ENCODE results near the gene KCNJ10.
A peak's percentile ranks its signal among the peaks of the same experiment; 100 is the strongest.
"Not testable (repeated sequence)": the region's sequence is repeated elsewhere in the genome, so short reads cannot be mapped to it uniquely, and the experiment has no call there.

KCNJ10 gene

DNA sequence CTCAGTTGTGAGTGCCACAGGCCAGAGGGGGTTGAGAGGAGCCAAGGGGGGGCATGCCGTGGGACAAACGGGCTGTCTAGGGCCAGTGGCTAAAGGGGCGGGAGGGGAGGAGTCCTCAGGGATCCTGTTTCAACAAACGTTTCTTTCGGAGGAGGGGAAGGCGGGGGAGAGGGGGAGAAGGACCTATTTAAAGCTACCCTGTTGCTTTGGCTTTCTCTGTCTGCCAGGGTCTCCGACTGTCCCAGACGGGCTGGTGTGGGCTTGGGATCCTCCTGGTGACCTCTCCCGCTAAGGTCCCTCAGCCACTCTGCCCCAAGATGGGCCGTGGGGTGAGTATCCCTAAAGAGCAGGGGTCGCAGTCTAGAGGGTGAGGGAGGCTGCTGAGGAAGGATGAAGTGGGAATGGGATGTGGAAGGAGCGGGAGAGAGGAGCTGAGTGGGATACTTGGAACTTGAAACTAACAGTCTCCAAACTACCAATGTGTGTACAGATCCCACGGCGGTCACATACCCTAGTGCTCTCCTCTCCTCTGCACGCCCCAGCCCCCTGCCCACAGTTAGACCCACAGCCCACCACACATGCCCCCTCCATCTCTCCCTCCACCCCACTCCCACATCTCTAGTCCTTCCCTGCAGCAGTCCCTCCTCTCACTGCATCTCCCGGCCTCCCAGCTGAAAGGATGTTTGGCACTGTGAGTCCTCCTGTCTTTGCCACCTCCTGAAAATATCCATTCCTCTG, 45.8 kb upstream of the KCNJ10 start, which contains the start of gene ATP1A2:
Gene ATP1A2, plus strand, starts transcription at position 215 of the 738 bp plus-strand sequence. Its CDS starts 103 bp downstream, at position 318.
- Histone ChIP-seq H3K36me3 (no peaks in the 10 kb centered on the region), H3K27me3 (ENCODE audit: insufficient read depth, low read depth, severe bottlenecking) (no peaks in the 10 kb centered on the region), H3K27ac (no peak within 1 kb of the TSS), H3K4me3 (ENCODE audit: low read depth, low read length) (no peak within 1 kb of the TSS), H3K9me3 (ENCODE audit: severe bottlenecking) (no peaks in the 10 kb centered on the region)
- DNase-seq = no peak
- TF ChIP-seq, protein P1, sequence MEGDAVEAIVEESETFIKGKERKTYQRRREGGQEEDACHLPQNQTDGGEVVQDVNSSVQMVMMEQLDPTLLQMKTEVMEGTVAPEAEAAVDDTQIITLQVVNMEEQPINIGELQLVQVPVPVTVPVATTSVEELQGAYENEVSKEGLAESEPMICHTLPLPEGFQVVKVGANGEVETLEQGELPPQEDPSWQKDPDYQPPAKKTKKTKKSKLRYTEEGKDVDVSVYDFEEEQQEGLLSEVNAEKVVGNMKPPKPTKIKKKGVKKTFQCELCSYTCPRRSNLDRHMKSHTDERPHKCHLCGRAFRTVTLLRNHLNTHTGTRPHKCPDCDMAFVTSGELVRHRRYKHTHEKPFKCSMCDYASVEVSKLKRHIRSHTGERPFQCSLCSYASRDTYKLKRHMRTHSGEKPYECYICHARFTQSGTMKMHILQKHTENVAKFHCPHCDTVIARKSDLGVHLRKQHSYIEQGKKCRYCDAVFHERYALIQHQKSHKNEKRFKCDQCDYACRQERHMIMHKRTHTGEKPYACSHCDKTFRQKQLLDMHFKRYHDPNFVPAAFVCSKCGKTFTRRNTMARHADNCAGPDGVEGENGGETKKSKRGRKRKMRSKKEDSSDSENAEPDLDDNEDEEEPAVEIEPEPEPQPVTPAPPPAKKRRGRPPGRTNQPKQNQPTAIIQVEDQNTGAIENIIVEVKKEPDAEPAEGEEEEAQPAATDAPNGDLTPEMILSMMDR (IDR thresholded peaks at IDR 0.05; ENCODE audit: low read depth, low read length) = no peak

DNA sequence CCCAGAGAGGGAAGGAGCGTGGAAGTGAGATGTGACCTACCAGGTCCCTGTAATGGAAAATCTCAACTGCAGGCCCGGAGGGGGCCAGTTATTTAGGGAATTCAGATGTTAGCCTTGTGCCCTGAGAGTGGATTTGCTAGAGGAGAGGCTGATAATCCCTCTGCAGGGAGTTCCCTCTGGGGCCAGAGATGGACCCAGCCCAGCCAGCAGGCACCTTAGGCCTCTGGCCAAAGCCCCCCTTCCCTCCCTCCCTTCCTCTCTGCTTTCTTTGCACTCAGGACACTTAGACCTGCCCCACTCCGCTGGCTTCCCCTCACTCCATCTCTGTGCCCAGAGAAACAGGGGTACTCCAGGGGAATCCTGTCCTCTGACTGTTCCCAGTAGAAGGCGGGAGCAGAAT, 44.1 kb upstream of the KCNJ10 start:
- TF ChIP-seq, protein P1 (IDR thresholded peaks at IDR 0.05; ENCODE audit: low read depth, low read length) = no peak
- no peak overlapping the region for H3K27ac ChIP-seq
- H3K36me3 ChIP-seq = no peaks in the 10 kb centered on the region
- H3K4me3 ChIP-seq (ENCODE audit: low read depth, low read length) = no peak overlapping the region
- DNase-seq = peak; percentile 59
- no peaks in the 10 kb centered on the region for H3K27me3 ChIP-seq (ENCODE audit: insufficient read depth, low read depth, severe bottlenecking)
- H3K9me3 ChIP-seq (ENCODE audit: severe bottlenecking) = no peaks in the 10 kb centered on the region

DNA sequence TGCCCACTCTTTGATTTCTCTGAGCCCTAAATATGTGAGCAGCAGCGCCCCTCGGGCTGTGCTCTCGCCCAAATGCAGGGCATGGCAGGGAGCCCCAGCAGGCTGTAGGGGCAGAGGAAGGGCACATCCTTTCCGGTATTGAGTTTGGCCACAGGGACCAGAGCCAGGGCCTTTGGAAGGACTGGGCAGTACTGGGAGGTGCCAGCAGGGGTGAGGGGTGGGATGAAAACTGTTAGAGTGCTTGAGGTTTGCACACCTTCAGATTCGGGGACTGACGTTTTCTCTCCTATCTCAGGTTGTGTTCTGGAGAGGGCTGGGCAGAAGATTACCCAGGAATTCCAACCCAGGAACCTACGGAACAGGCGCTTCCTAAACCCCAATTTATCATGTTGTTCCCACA, 43.4 kb upstream of the KCNJ10 start:
- Histone ChIP-seq H3K4me3 (ENCODE audit: low read depth, low read length) (no peak overlapping the region), H3K27ac (no peak overlapping the region), H3K9me3 (ENCODE audit: severe bottlenecking) (no peaks in the 10 kb centered on the region), H3K36me3 (no peaks in the 10 kb centered on the region), H3K27me3 (ENCODE audit: insufficient read depth, low read depth, severe bottlenecking) (no peaks in the 10 kb centered on the region)
- no peak for DNase-seq
- TF ChIP-seq, protein P1 (IDR thresholded peaks at IDR 0.05; ENCODE audit: low read depth, low read length) = 0 out of 2 replicates have a peak, but pooled peaks have one; percentile 7

DNA sequence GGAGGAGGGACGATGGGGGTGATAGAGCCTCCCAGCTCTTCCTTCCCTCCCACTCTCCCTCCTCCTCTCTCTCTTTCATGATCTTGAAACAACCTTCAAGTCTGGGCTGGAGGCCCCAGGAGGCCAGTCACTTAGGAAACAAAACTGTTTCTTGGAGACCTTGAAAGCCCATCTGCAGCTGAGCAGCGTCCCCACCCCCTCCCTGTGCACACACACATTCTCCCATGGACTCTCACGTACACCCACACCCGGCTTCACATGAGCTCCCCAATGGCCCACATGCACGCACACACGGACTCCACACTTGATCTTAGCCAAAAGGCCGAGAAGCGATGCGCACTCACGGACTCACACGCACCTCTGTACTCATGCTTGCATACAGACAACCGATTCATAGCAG, 42.4 kb upstream of the KCNJ10 start:
- Histone ChIP-seq H3K9me3 (ENCODE audit: severe bottlenecking) (no peaks in the 10 kb centered on the region), H3K27ac (no peak overlapping the region), H3K4me3 (ENCODE audit: low read depth, low read length) (no peak overlapping the region), H3K36me3 (no peaks in the 10 kb centered on the region), H3K27me3 (ENCODE audit: insufficient read depth, low read depth, severe bottlenecking) (no peaks in the 10 kb centered on the region)
- no peak for DNase-seq
- TF ChIP-seq, protein P1 (IDR thresholded peaks at IDR 0.05; ENCODE audit: low read depth, low read length) = no peak

DNA sequence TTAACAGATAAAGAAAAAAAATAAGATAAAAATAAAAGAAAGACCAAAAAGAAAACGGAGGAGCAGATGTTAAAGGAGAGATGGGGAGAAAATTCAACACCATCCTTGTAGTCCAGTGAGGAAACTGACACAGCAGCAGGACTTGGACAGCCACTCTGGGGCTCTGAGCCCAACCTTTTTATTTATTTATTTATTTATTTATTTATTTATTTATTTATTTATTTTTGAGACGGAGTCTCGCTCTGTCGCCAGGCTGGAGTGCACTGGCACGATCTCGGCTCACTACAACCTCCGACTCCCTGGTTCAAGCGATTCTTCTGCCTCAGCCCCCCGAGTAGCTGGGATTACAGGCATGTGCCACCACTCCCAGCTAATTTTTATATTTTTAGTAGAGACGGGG, 41.5 kb upstream of the KCNJ10 start:
- DNase-seq; H3K27ac ChIP-seq; H3K4me3 ChIP-seq (ENCODE audit: low read depth, low read length); H3K9me3 ChIP-seq (ENCODE audit: severe bottlenecking); H3K27me3 ChIP-seq (ENCODE audit: insufficient read depth, low read depth, severe bottlenecking); H3K36me3 ChIP-seq: not testable (repeated sequence)

DNA sequence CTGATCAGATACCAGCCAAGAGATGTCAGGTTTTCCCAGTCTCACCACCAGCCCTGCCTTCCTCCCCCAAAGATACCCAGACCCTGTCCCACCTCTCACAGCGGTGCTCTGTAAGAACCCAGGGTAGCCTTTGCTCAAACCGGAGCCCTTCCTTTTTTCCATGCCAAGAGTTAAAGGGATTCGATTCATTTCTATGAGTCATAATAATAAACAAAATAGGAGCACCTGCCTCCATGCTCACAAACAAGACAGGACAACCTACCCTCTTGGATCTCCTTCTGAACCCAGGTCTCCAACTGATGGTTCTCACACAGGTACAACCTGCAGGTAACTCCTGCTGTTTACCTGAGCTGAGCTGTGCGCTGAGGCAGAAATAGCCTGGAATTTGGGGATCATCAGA, 39.7 kb upstream of the KCNJ10 start:
- Histone ChIP-seq H3K9me3 (ENCODE audit: severe bottlenecking) (no peaks in the 10 kb centered on the region), H3K27me3 (ENCODE audit: insufficient read depth, low read depth, severe bottlenecking) (no peaks in the 10 kb centered on the region), H3K4me3 (ENCODE audit: low read depth, low read length) (no peak overlapping the region), H3K27ac (no peak overlapping the region), H3K36me3 (no peaks in the 10 kb centered on the region)
- DNase-seq = no peak
- TF ChIP-seq, protein P1 (IDR thresholded peaks at IDR 0.05; ENCODE audit: low read depth, low read length) = no peak

All from WERI-Rb-1 (cell line).